Testis (tissue), 2 donors: ENCODE results near the gene CTBP1.

Source experiments
- POLR2A ChIP-seq: fragments of 450-650 bp; IDR thresholded peaks from one replicate; pipeline ENCODE4 v1.6.1; 2017; ENCODE audit warnings: antibody characterized with exemption, mild to moderate bottlenecking, moderate library complexity
- TF ChIP-seq, protein P1 (sequence below), 3 experiments: fragments of 450-650 bp in 2 of 3; fragments of 200-600 bp in 1 of 3; sonication (generic) in 1 of 3; IDR thresholded peaks; one replicate each; pipeline ENCODE4 v1.5.1; 2016 to 2019; ENCODE audit warnings: antibody characterized with exemption in 3 of 3, mild to moderate bottlenecking in 2 of 3, moderate library complexity in 1 of 3

DNA sequence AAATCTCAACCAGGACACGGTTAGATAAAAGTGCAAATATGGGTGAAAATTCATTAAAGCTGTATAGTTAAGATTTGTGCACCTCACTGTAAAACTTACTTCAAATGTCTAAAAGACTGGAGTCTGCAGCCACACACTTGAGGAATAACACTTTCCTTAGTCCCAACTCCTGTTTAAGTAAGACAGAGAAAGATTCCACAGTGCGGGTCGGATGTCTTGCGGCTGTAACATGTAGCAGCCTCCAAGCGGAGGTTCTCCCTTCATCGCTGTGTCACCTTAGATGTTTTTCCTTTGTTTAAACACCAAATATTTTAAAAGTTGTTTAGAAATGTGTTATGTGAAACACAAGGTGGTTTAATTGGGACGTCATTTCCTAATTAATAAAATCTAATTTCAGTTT is 39.9 kb upstream of the CTBP1 start:
- TF ChIP-seq, protein P1, sequence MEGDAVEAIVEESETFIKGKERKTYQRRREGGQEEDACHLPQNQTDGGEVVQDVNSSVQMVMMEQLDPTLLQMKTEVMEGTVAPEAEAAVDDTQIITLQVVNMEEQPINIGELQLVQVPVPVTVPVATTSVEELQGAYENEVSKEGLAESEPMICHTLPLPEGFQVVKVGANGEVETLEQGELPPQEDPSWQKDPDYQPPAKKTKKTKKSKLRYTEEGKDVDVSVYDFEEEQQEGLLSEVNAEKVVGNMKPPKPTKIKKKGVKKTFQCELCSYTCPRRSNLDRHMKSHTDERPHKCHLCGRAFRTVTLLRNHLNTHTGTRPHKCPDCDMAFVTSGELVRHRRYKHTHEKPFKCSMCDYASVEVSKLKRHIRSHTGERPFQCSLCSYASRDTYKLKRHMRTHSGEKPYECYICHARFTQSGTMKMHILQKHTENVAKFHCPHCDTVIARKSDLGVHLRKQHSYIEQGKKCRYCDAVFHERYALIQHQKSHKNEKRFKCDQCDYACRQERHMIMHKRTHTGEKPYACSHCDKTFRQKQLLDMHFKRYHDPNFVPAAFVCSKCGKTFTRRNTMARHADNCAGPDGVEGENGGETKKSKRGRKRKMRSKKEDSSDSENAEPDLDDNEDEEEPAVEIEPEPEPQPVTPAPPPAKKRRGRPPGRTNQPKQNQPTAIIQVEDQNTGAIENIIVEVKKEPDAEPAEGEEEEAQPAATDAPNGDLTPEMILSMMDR (IDR thresholded peaks at IDR 0.05), result no peak
- TF ChIP-seq POLR2A, result no peak
